Right lobe of liver (tissue), 6 donors: ENCODE results near the gene STK32B. TPM values are rescaled to one million over a fixed set of nuclear protein-coding genes. Genes with fewer than 3 reads are reported as not detected.

Experiments used
- ATAC-seq, 4 donors: fragments of 200-7000 bp; cut with Tn5 transposase; one replicate each; pipeline ENCODE4 v1.9.1; 2020; ENCODE audit warnings: mild to moderate bottlenecking in 4 of 4, moderate library complexity in 4 of 4
- DNase-seq, 3 donors: peaks; one replicate each; pipeline ENCODE4 v3.0.0-alpha.2; 2020
- H3K27ac ChIP-seq, 3 donors: fragments of 200-600 bp; one replicate each; pipeline ENCODE4 v1.8.0; 2022
- H3K27me3 ChIP-seq, 2 donors: fragments of 200-600 bp; one replicate each; pipeline ENCODE4 v1.8.0; 2022
- H3K36me3 ChIP-seq, 4 donors: fragments of 200-600 bp; sonication (generic) in 1 of 4; one replicate each; pipeline versions ENCODE4 v1.5.1 to v1.8.0; 2017 to 2022; ENCODE audit warnings: control low read depth in 1 of 4
- H3K4me1 ChIP-seq, 4 donors: fragments of 200-600 bp; sonication (generic) in 1 of 4; one replicate each; pipeline versions ENCODE4 v1.5.1 to v1.8.0; 2017 to 2022; ENCODE audit warnings: control low read depth in 1 of 4
- H3K4me3 ChIP-seq, 3 donors: fragments of 200-600 bp; one replicate each; pipeline ENCODE4 v1.8.0; 2022
- H3K9me3 ChIP-seq, 4 donors: fragments of 200-600 bp; sonication (generic) in 1 of 4; one replicate each; pipeline versions ENCODE4 v1.5.1 to v1.8.0; 2017 to 2022; ENCODE audit warnings: control low read depth in 1 of 4
- CTCF ChIP-seq, 4 donors: fragments of 200-600 bp in 3 of 4; fragments of 450-650 bp in 1 of 4; IDR thresholded peaks; one replicate each; pipeline versions ENCODE4 v1.5.1 to v1.8.0; 2016 to 2022; ENCODE audit warnings: antibody characterized with exemption in 4 of 4, mild to moderate bottlenecking in 2 of 4
- POLR2A ChIP-seq: fragments of 450-650 bp; IDR thresholded peaks from one replicate; pipeline ENCODE4 v1.6.1; 2017; ENCODE audit warnings: antibody characterized with exemption, mild to moderate bottlenecking
- WGBS: methylation state at CpG from one replicate; pipeline ENCODE4 v1.1.6; 2018; ENCODE audit warnings: low coverage, low lambda C conversion rate; ENCODE audit not compliant: insufficient coverage; ENCODE audit errors: missing lambda C conversion rate; 5-methylcytosine and 5-hydroxymethylcytosine counted together
- intact Hi-C, 2 donors: fragments of 100-400 bp; cut with DNase I; formaldehyde crosslinking; loops; one replicate each; pipeline versions ENCODE4 v1.11.2 to v1.14.1; 2022
- total RNA-seq, 6 experiments: library from RNA; depleted of rRNA in 2 of 6; stranded (reverse); fragments of >200 nt in 2 of 6; fragmentation: NEBNext Ultra II Directional in 3 of 6; extraction: Animal tissue kit (Norgen Biotek cat#: 25700) in 3 of 6; gene quantifications; one replicate each; pipeline versions ENCODE4 v1.1.0 to v1.2.4, GENCODE V29; 2016 to 2023
- donor health status: DM: no; HTN: yes; CAD: no.
- donor health status: DM: no; HTN: no; CAD: no.
- donor health status: DM: no; HTN: no; CAD: no.
- donor health status: DM: no; HTN: yes; CAD: no.
- donor health status: DM: no; HTN: yes; CAD: no.

The STK32B gene
- total RNA-seq, 6 experiments from 2014 or later, result 0.05 to 0.07 TPM; not detected in 4

- H3K4me1 ChIP-seq, result no peaks in the 10 kb centered on the region
- no peak overlapping the region for H3K27ac ChIP-seq
- no peaks in the 10 kb centered on the region for H3K9me3 ChIP-seq
- H3K36me3 ChIP-seq, result no peaks in the 10 kb centered on the region
- DNase-seq, result no peak
- no peak overlapping the region for H3K4me3 ChIP-seq
- intact Hi-C loops, result no loop called here
- no peaks in the 10 kb centered on the region for H3K27me3 ChIP-seq
- peak; percentile 43 to 58 (median 49) for ATAC-seq
- 33% methylated on average over 5 of the region's 8 CpGs for WGBS
- no peak for TF ChIP-seq POLR2A
- TF ChIP-seq CTCF (IDR thresholded peaks at IDR 0.05), result peak; percentile 21 to 71 (median 59)
These were observed 348.6 kb downstream of the STK32B start for GRCh38 chr4:5399790-5400421.

- DNase-seq (no peak), ATAC-seq (no peak)
- Histone ChIP-seq H3K4me3 (no peak overlapping the region), H3K9me3 (no peaks in the 10 kb centered on the region), H3K36me3 (no peaks in the 10 kb centered on the region), H3K4me1 (no peaks in the 10 kb centered on the region), H3K27me3 (no peaks in the 10 kb centered on the region), H3K27ac (no peak overlapping the region)
- intact Hi-C loops, result no loop called here
- no peak for TF ChIP-seq CTCF (IDR thresholded peaks at IDR 0.05)
- no peak for TF ChIP-seq POLR2A
- WGBS, result 90% methylated on average over 5 of the region's 7 CpGs
These were observed 352.6 kb downstream of the STK32B start for GRCh38 chr4:5403746-5404497.

GRCh38 chr4:5409237-5409636 is 358.0 kb downstream of the STK32B start:
- Histone ChIP-seq H3K36me3 (no peaks in the 10 kb centered on the region), H3K27ac (no peak overlapping the region), H3K4me1 (no peaks in the 10 kb centered on the region), H3K27me3 (no peaks in the 10 kb centered on the region), H3K9me3 (no peaks in the 10 kb centered on the region), H3K4me3 (no peak overlapping the region)
- no peak for TF ChIP-seq POLR2A
- intact Hi-C loops, result no loop called here
- ATAC-seq (no peak), DNase-seq (no peak)
- WGBS, result 56% methylated on average over 2 of the region's 2 CpGs

- H3K4me3 ChIP-seq, result no peak overlapping the region
- H3K27ac ChIP-seq, result no peak overlapping the region
- intact Hi-C loops, result no loop called here
- H3K9me3 ChIP-seq, result no peaks in the 10 kb centered on the region
- 40% methylated on average over 6 of the region's 6 CpGs for WGBS
- H3K27me3 ChIP-seq, result no peaks in the 10 kb centered on the region
- ATAC-seq, result peak; percentile 47 to 92 (median 76)
- H3K4me1 ChIP-seq, result no peaks in the 10 kb centered on the region
- peak in 1 of 3 donors; percentile 40 for DNase-seq
- no peak for TF ChIP-seq POLR2A
- peak in 2 of 4 donors; percentile 9 to 14 for TF ChIP-seq CTCF (IDR thresholded peaks at IDR 0.05)
- no peaks in the 10 kb centered on the region for H3K36me3 ChIP-seq
These were observed 358.8 kb downstream of the STK32B start for GRCh38 chr4:5409972-5410618.

- Histone ChIP-seq H3K9me3 (no peaks in the 10 kb centered on the region), H3K4me1 (no peaks in the 10 kb centered on the region), H3K4me3 (no peak overlapping the region), H3K36me3 (no peaks in the 10 kb centered on the region), H3K27me3 (no peaks in the 10 kb centered on the region), H3K27ac (no peak overlapping the region)
- TF ChIP-seq POLR2A, result no peak
- no peak for TF ChIP-seq CTCF (IDR thresholded peaks at IDR 0.05)
- 61% methylated on average over 3 of the region's 4 CpGs for WGBS
- DNase-seq (no peak), ATAC-seq (no peak)
- intact Hi-C loops, result no loop called here
These were observed 361.0 kb downstream of the STK32B start for GRCh38 chr4:5412296-5412695.
